Limb (tissue), 2 donors: ENCODE data around the gene CHD9.
"Not testable (repeated sequence)": the region's sequence is repeated elsewhere in the genome, so short reads cannot be mapped to it uniquely, and the experiment has no call there.

Experiments used
- DNase-seq, 2 donors: peaks; one replicate each; pipeline ENCODE4 v3.0.0-alpha.2; 2016; ENCODE audit errors: extremely low spot score in 2 of 2

CHD9 gene

GRCh38 chr16:53131363-53132071 is 76.7 kb downstream of the CHD9 start:
- peak; percentile 15 to 72 for DNase-seq

GRCh38 chr16:53132406-53132805 is 77.6 kb downstream of the CHD9 start:
- DNase-seq, result no peak

- DNase-seq, result no peak
Observed at GRCh38 chr16:53135329-53135728, 80.5 kb downstream of the CHD9 start.

GRCh38 chr16:53142823-53143568 is 88.2 kb downstream of the CHD9 start:
- DNase-seq, result no peak

GRCh38 chr16:53147500-53148065 is 92.8 kb downstream of the CHD9 start:
- no peak for DNase-seq

- DNase-seq, result no peak
Observed at GRCh38 chr16:53150769-53151168, 96.0 kb downstream of the CHD9 start.

GRCh38 chr16:53152329-53152728 is 97.5 kb downstream of the CHD9 start:
- no peak for DNase-seq

GRCh38 chr16:53153130-53153529 is 98.3 kb downstream of the CHD9 start:
- DNase-seq, result no peak

GRCh38 chr16:53154513-53154912 is 99.7 kb downstream of the CHD9 start:
- DNase-seq, result no peak

GRCh38 chr16:53156516-53156915 is 101.7 kb downstream of the CHD9 start:
- DNase-seq, result no peak

- peak in 1 of 2 donors; percentile 39 for DNase-seq
Observed at GRCh38 chr16:53159781-53160436, 105.1 kb downstream of the CHD9 start.

GRCh38 chr16:53166099-53166498 is 111.3 kb downstream of the CHD9 start:
- no peak for DNase-seq

GRCh38 chr16:53168744-53169143 is 114.0 kb downstream of the CHD9 start:
- DNase-seq, result no peak

GRCh38 chr16:53172517-53172916 is 117.7 kb downstream of the CHD9 start:
- no peak for DNase-seq

GRCh38 chr16:53175118-53175517 is 120.3 kb downstream of the CHD9 start:
- no peak for DNase-seq

GRCh38 chr16:53176434-53176833 is 121.6 kb downstream of the CHD9 start:
- no peak for DNase-seq

- no peak for DNase-seq
Observed at GRCh38 chr16:53183442-53183841, 128.7 kb downstream of the CHD9 start.

- not testable (repeated sequence) for DNase-seq
Observed at GRCh38 chr16:53185741-53186140, 130.9 kb downstream of the CHD9 start.

GRCh38 chr16:53187775-53188174 is 133.0 kb downstream of the CHD9 start:
- no peak for DNase-seq

- no peak for DNase-seq
Observed at GRCh38 chr16:53191413-53191812, 136.6 kb downstream of the CHD9 start.

- no peak for DNase-seq
Observed at GRCh38 chr16:53198933-53199332, 144.1 kb downstream of the CHD9 start.

GRCh38 chr16:53201900-53202299 is 147.1 kb downstream of the CHD9 start:
- DNase-seq, result no peak
